HFFc6 (cell line): ENCODE measurements around the gene JARID2. TPM values are rescaled to one million over a fixed set of nuclear protein-coding genes. Genes with fewer than 3 reads are reported as not detected.

Experiments
- DNase-seq: peaks from one replicate; pipeline ENCODE4 v3.0.0-alpha.2; 2018
- H3K27ac Mint-ChIP-seq: 2 replicates; pipeline ENCODE4 v1.8.0; 2020; ENCODE audit warnings: mild to moderate bottlenecking, mixed read lengths
- H3K27me3 Mint-ChIP-seq: 2 replicates; pipeline ENCODE4 v1.8.0; 2021; ENCODE audit warnings: mild to moderate bottlenecking, moderate library complexity, mixed read lengths; ENCODE audit not compliant: insufficient read depth
- H3K36me3 Mint-ChIP-seq: 2 replicates; pipeline ENCODE4 v1.8.0; 2021; ENCODE audit warnings: low read depth, mixed read lengths
- H3K4me1 Mint-ChIP-seq: 2 replicates; pipeline ENCODE4 v1.8.0; 2020; ENCODE audit warnings: low read depth, mixed read lengths
- H3K4me3 Mint-ChIP-seq: 2 replicates; pipeline ENCODE4 v1.8.0; 2020; ENCODE audit warnings: mild to moderate bottlenecking, moderate library complexity, mixed read lengths
- H3K9me3 Mint-ChIP-seq: 2 replicates; pipeline ENCODE4 v1.8.0; 2020; ENCODE audit warnings: mild to moderate bottlenecking, mixed read lengths
- CTCF ChIP-seq: fragments of 200-600 bp; sonication (generic); IDR thresholded peaks from 2 replicates; pipeline ENCODE4 v1.5.0; 2021; ENCODE audit warnings: antibody characterized with exemption, mild to moderate bottlenecking
- total RNA-seq, 6 experiments: library from RNA; stranded (reverse); fragmentation: NEBNext Ultra II Directional; extraction: Animal tissue kit (Norgen Biotek cat#: 25700); gene quantifications; 2 replicates in 1 of 6; 3 replicates in 5 of 6; pipeline ENCODE4 v1.2.3, GENCODE V29; 2021

The JARID2 gene
- total RNA-seq, 6 experiments from 2014 or later: 8.3 to 10.1 (median 9.5) TPM

DNA sequence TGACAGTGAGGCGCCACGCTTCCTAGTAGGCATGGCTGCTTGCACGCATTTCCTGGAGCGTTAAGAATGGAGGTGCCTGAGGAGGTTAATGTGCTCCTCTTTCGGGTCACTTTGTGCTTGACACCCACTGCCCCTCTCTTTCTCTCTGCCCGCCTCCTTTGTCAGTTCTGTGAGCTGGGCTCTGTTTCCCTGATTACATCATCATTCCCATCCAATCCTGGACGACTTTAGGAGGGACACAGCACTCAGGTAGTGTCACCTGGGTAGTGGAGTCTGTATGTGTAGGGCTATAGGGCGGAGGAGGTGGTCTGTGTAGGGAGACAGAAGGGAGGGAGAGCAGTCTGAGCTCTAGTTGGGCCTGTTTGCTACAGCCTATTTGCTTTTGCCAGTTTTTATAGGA is 136.8 kb downstream of the JARID2 start:
- Mint-ChIP-seq H3K4me1 (peaks cover 17% of the 10 kb centered on the region), H3K9me3 (no peaks in the 10 kb centered on the region), H3K27me3 (no peaks in the 10 kb centered on the region), H3K27ac (no peak overlapping the region), H3K36me3 (no peaks in the 10 kb centered on the region; the same call in 1 of the 2 replicates), H3K4me3 (no peak overlapping the region)
- no peak for DNase-seq
- TF ChIP-seq CTCF: no peak

- no peaks in the 10 kb centered on the region for H3K9me3 Mint-ChIP-seq
- H3K27ac Mint-ChIP-seq: no peak overlapping the region
- TF ChIP-seq CTCF: no peak
- no peak overlapping the region for H3K4me3 Mint-ChIP-seq
- H3K36me3 Mint-ChIP-seq: no peaks in the 10 kb centered on the region; the same call in 1 of the 2 replicates
- no peak for DNase-seq
- no peaks in the 10 kb centered on the region; the same call in 1 of the 2 replicates for H3K27me3 Mint-ChIP-seq
- peaks cover 30% of the 10 kb centered on the region for H3K4me1 Mint-ChIP-seq
Observed at GRCh38 chr6:15384901-15385300, 139.0 kb downstream of the JARID2 start.

- H3K4me3 Mint-ChIP-seq: no peak overlapping the region
- no peak overlapping the region for H3K27ac Mint-ChIP-seq
- no peaks in the 10 kb centered on the region for H3K9me3 Mint-ChIP-seq
- H3K4me1 Mint-ChIP-seq: peaks cover 34% of the 10 kb centered on the region
- no peaks in the 10 kb centered on the region; the same call in 1 of the 2 replicates for H3K27me3 Mint-ChIP-seq
- DNase-seq: no peak
- H3K36me3 Mint-ChIP-seq: no peaks in the 10 kb centered on the region; the same call in 1 of the 2 replicates
- no peak for TF ChIP-seq CTCF
Observed at GRCh38 chr6:15385521-15385920, 139.7 kb downstream of the JARID2 start.

DNA sequence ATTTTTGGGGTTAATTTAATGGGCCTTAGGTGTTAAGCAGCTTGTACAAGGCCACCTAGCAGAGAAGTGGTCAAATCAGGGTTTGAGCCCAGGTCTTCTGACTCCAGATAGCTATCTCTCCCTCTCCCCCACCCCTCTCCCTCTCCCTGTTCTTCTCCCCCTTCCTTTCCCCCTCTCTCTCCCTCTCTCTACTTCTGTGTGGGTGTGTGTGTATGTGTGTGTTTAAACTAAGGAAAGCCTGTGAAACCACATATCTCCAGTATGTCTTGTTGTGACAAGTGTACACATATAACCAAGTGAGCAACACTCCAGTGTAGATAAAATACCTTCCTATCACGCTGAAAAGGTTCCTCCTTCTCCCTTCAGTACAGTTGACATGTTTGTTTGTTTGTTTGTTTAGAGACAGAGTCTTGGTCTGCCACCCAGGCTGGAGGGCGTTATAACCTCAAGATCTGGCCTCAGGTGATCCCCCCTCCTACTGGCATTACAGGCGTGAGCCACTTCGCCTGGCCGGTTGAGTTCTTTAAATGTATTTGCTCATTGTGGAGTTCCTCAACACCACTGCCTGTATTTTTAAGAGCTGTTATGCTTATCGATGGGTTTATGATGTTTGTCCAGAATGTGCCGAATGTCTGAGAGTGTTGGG is 140.4 kb downstream of the JARID2 start:
- Mint-ChIP-seq H3K27ac (no peak overlapping the region), H3K27me3 (no peaks in the 10 kb centered on the region; the same call in 1 of the 2 replicates), H3K36me3 (no peaks in the 10 kb centered on the region), H3K9me3 (no peaks in the 10 kb centered on the region), H3K4me1 (peaks cover 34% of the 10 kb centered on the region), H3K4me3 (no peak overlapping the region)
- TF ChIP-seq CTCF: no peak
- DNase-seq: no peak

DNA sequence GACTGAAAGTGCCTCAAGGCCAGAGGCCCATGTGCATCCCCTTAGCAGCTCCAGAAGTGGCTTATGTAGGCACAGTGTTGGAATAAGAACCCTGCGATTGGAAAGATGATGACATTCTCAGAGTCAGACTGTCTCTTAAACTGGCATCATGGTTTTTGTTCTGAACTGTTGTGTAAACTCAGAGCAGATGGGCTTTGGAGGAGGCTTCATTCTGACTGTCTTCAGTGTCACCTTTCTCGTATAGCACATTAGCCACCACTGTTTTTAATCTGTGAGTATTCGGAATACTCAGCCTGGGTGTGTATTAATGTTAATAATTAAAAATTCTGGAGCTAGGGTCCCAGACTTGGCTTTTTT is 140.9 kb downstream of the JARID2 start:
- peaks cover 1% of the 10 kb centered on the region for H3K27me3 Mint-ChIP-seq
- H3K9me3 Mint-ChIP-seq: no peaks in the 10 kb centered on the region
- no peak for DNase-seq
- no peak overlapping the region for H3K27ac Mint-ChIP-seq
- peaks cover 34% of the 10 kb centered on the region for H3K4me1 Mint-ChIP-seq
- no peak for TF ChIP-seq CTCF
- no peaks in the 10 kb centered on the region for H3K36me3 Mint-ChIP-seq
- no peak overlapping the region for H3K4me3 Mint-ChIP-seq
